GM18505 (cell line): ENCODE data around the gene HSPBP1.

ENCODE experiments used
- ATAC-seq: cut with Tn5 transposase; IDR thresholded peaks from one replicate; pipeline ENCODE4 v1.9.1; 2021; ENCODE audit not compliant: unreplicated experiment
- POLR2A ChIP-seq: IDR thresholded peaks from 4 replicates; pipeline ENCODE4 v1.6.1; 2011; ENCODE audit warnings: borderline replicate concordance; ENCODE audit not compliant: insufficient read depth, insufficient read length; ENCODE audit errors: extremely low read depth

Gene HSPBP1

DNA sequence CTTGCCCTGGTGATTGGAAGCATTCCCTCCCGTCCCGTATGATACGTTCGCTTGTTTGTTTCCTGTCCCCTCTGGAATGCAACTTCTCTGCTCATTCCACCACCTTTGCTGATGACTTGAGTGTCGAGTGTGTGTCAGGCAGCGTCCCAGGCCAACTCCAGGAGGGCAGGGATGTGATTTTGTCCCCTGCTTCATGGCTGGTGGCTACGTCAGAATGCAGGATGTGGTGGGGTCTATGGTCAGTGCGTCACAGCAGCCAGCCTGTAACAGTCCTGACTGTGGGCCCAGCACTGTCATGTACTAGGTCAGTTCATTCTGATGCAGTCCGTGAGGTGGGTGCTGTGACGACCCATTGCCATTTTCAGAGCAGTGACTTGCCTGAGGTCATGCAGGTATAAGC lies 20.1 kb upstream of the HSPBP1 start:
- no peak for TF ChIP-seq POLR2A
- no peak for ATAC-seq

DNA sequence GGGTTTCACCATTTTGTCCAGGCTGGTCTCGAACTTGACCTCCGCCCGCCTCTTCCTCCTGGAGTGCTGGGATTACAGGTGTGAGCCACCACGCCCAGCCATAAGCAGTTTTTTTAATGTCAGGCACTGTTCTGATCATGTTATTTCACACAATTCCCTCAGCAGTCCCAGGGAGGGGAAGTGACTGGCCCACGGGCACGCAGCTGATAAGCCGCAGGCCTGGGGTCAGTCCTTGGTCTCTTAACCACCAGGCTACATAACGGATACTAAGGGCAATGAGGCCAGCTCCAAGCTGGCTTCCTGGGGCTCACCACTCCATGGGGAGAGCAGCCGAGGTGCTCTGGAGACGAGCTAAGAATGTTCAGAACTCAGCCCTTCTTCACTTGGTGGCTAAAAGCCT lies 17.4 kb upstream of the HSPBP1 start:
- no peak for ATAC-seq
- no peak for TF ChIP-seq POLR2A

- no peak for TF ChIP-seq POLR2A
- no peak for ATAC-seq
Measured at GRCh38 chr19:55289117-55289796, 9.3 kb upstream of the HSPBP1 start.

DNA sequence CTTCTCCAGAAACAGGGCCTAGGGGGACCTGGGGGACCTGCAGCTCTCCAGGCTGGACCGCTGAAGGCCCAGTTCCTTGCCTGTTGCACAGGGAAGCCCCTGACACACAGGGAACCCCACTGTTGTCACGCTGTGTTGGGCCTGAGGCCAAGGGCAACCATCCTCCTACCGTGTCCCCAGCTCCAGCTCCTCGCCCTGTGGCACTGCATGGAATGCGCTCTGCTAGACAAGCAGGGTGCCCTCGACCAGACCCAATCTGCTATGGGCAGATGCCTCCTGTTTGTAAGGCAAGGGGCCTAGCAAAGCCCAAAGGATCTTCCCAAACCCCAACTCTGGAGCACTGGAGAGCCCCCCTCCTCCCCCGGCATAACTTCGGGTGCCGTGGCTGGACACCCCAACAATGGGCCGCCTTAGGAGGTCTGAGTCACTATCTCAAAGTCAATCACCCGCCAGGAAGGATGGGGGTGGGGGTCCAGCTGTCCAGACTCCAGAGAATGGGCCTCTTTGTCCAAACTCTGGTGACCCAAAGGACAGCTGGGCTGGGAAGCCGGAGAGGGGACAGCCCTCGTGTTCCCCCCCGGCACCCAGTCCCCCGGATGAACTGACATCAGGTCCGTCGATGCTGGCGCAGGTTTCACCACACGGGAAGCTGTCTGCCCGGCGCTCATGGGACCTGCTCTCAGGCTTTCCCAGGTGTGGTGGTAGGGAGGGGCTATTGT lies 7.6 kb upstream of the HSPBP1 start:
- TF ChIP-seq POLR2A: no peak
- no peak for ATAC-seq

DNA sequence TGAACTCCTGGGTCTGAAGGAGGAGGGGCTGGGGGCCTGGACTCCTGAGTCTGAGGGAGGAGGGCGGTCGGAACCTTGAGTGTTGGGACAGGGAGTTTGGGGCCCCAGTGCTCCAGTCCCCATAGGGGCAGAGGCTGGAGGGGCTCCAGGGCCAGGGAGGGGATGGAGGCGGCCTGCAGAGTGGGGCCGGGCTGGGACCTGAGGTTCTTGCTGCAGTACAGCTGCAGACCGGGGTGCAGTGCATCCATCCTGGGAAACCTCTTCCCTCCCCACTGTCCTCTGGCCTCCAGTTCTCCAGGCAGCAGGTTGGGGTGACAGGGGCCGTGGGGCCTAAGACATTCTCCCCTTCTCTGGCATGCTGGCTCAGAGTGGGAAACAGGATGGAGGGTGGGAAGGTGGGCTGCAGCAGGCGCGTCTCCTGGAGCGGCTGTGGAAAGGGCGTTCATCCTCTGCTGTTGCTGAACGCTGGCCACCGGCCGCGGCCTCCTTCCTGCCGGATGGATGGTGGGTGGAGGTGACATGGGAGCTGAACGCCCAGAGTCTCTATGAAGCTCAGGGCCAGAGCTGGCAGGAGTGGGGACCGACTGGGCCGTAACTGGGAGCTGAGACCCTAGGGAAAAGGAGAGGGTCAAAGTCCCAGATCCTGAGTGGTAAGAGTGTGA lies 5.5 kb upstream of the HSPBP1 start:
- TF ChIP-seq POLR2A: no peak
- no peak for ATAC-seq

GRCh38 chr19:55284405-55285058 lies 4.6 kb upstream of the HSPBP1 start:
- TF ChIP-seq POLR2A: no peak
- no peak for ATAC-seq

- TF ChIP-seq POLR2A: no peak
- ATAC-seq: no peak
Measured at GRCh38 chr19:55283548-55284377, 3.9 kb upstream of the HSPBP1 start, which contains the start of gene BRSK1. BRSK1 (plus strand) TSS chr19:55283997; CDS start chr19:55284443, 446 bp downstream.

DNA sequence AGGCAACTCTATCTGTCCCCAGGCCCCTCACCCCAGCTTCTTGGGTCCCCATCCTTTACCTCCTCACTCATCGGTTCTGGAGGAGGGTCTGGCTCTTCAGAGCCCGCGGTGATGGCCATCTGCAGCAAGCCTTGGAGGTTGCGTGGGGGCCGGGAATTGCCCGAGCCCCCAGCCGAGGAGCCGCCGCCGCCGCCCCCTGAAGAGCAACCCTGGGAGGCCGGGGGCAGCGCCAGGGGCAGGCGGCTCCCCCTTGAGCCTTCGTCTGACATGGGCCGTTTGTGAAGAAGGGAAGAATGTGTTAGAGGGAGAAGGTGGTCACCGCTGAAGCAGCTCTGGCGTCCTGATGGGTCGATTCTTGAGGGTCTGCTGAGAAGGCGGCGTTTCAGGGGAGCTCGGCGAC lies 570 bp downstream of the HSPBP1 start:
- ATAC-seq: no peak
- no peak for TF ChIP-seq POLR2A

GRCh38 chr19:55278391-55279135 lies 1.3 kb downstream of the HSPBP1 start:
- no peak for ATAC-seq
- no peak for TF ChIP-seq POLR2A

DNA sequence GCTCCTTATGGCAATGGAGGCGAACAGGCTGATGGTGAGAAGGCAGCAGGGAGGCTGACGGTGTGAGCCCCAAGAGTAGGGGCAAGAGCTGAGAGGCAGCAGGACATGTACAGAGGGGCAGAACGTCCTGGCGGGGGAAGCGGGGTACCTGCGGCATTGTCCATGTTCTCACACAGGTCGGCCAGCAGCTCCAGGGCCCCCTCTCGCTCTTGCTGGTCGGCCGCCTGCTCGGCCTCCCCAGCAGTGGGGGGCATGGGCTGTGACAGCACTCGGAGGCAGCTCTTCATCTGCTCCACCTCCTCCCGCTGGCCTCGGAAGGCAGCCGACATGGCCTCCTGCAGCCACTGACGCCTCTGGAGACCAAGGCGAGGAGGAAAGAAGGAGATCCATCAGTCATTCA lies 2.4 kb downstream of the HSPBP1 start:
- no peak for TF ChIP-seq POLR2A
- ATAC-seq: no peak

DNA sequence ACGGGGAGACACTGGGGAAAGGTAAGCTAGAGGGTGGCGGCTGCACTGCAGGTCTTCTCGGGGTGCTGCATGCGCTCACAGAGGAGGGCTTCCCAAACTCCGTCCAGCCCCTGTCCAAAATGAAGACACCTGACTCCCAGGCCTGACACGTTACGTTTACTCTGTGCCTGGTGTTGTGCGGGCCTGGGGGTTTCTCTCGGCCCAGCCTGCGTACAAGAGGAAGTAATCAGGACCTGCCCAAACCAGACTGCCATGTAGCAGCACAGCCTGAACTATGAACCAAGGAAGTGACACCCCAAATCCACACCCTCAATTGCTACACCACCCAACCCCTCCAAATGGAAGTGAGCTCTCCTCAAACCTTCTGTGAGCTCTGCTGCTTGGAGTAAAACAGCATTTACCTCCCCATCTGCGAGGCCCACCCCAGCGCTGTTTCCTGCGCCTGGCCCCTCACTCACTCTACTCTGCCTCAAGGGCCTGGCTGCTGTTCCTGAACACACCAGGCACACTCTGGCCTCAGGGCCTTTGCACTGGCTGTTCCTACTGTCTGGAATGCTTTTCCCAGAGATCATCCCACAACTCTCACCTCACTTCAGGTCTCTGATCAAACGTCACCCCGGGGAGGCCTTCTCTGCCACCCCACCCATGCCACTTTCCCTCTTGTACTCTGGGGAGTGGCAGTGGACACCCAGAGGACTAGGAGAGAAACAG lies 3.0 kb downstream of the HSPBP1 start:
- ATAC-seq: no peak
- no peak for TF ChIP-seq POLR2A
